Fibroblast of lung (primary cell): ENCODE results near the gene SLC6A8.

Experiments
- CTCF ChIP-seq, 2 donors: IDR thresholded peaks in 1 of 2; conservative IDR thresholded peaks in 1 of 2; 1 replicate in 1 of 2; 2 replicates in 1 of 2; pipeline ENCODE4 v1.5.1; 2011 to 2012; ENCODE audit warnings: low read length in 2 of 2, control low read depth in 1 of 2, inconsistent platforms in 1 of 2, low read depth in 1 of 2, mild to moderate bottlenecking in 1 of 2
- EZH2 ChIP-seq: IDR thresholded peaks from 2 replicates; pipeline ENCODE4 v1.5.1; 2012; ENCODE audit warnings: low read length, control low read depth, mild to moderate bottlenecking; ENCODE audit errors: missing control alignments

GRCh38 chrX:153735274-153735673 is 47.5 kb downstream of the SLC6A8 start:
- TF ChIP-seq CTCF (conservative IDR thresholded peaks at IDR 0.05 in 1 of 2, IDR thresholded peaks at IDR 0.05 in 1 of 2; ENCODE audit: low read depth in 1 of 2, low read length in 2 of 2) = no peak
- no peak for TF ChIP-seq EZH2
